ENCODE measurements around the gene TCERG1L.

- TF ChIP-seq, protein P1, sequence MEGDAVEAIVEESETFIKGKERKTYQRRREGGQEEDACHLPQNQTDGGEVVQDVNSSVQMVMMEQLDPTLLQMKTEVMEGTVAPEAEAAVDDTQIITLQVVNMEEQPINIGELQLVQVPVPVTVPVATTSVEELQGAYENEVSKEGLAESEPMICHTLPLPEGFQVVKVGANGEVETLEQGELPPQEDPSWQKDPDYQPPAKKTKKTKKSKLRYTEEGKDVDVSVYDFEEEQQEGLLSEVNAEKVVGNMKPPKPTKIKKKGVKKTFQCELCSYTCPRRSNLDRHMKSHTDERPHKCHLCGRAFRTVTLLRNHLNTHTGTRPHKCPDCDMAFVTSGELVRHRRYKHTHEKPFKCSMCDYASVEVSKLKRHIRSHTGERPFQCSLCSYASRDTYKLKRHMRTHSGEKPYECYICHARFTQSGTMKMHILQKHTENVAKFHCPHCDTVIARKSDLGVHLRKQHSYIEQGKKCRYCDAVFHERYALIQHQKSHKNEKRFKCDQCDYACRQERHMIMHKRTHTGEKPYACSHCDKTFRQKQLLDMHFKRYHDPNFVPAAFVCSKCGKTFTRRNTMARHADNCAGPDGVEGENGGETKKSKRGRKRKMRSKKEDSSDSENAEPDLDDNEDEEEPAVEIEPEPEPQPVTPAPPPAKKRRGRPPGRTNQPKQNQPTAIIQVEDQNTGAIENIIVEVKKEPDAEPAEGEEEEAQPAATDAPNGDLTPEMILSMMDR (IDR thresholded peaks at IDR 0.05), result no peak
- TF ChIP-seq POLR2A (IDR thresholded peaks at IDR 0.05), result no peak
Observed at GRCh38 chr10:131046194-131046593, 265.3 kb downstream of the TCERG1L start.

All from gastroesophageal sphincter (tissue), 3 donors.